ENCODE data around the gene KCNN3.
"Not testable (repeated sequence)": the region's sequence is repeated elsewhere in the genome, so short reads cannot be mapped to it uniquely, and the experiment has no call there.

KCNN3 gene

GRCh38 chr1:154870115-154870571 lies at the start of gene KCNN3:
KCNN3 (minus strand) TSS chr1:154870281; CDS start chr1:154869964, 317 bp downstream.
- no peak for TF ChIP-seq CTCF (IDR thresholded peaks at IDR 0.05; ENCODE audit: insufficient read depth, low read depth, low read length, missing control alignments)
- H3K4me3 ChIP-seq (ENCODE audit: low read length), result no peak within 1 kb of the TSS
- peak; percentile 90 for DNase-seq (ENCODE audit: low read depth)

- DNase-seq (ENCODE audit: low read depth), result no peak
- TF ChIP-seq CTCF (IDR thresholded peaks at IDR 0.05; ENCODE audit: insufficient read depth, low read depth, low read length, missing control alignments), result no peak
- no peak overlapping the region for H3K4me3 ChIP-seq (ENCODE audit: low read length)
These were observed 43.2 kb upstream of the KCNN3 start for GRCh38 chr1:154913273-154913672.

- H3K4me3 ChIP-seq (ENCODE audit: low read length), result no peak overlapping the region
- DNase-seq (ENCODE audit: low read depth), result no peak
- no peak for TF ChIP-seq CTCF (IDR thresholded peaks at IDR 0.05; ENCODE audit: insufficient read depth, low read depth, low read length, missing control alignments)
These were observed 42.7 kb upstream of the KCNN3 start for GRCh38 chr1:154912755-154913154.

- no peak overlapping the region for H3K4me3 ChIP-seq (ENCODE audit: low read length)
- no peak for DNase-seq (ENCODE audit: low read depth)
- no peak for TF ChIP-seq CTCF (IDR thresholded peaks at IDR 0.05; ENCODE audit: insufficient read depth, low read depth, low read length, missing control alignments)
These were observed 41.8 kb upstream of the KCNN3 start for GRCh38 chr1:154911691-154912550.

GRCh38 chr1:154910851-154911250 lies 40.8 kb upstream of the KCNN3 start:
- TF ChIP-seq CTCF (IDR thresholded peaks at IDR 0.05; ENCODE audit: insufficient read depth, low read depth, low read length, missing control alignments), result no peak
- no peak overlapping the region for H3K4me3 ChIP-seq (ENCODE audit: low read length)
- peak; percentile 62 for DNase-seq (ENCODE audit: low read depth)

- no peak for DNase-seq (ENCODE audit: low read depth)
- no peak for TF ChIP-seq CTCF (IDR thresholded peaks at IDR 0.05; ENCODE audit: insufficient read depth, low read depth, low read length, missing control alignments)
- H3K4me3 ChIP-seq (ENCODE audit: low read length), result no peak overlapping the region
These were observed 38.9 kb upstream of the KCNN3 start for GRCh38 chr1:154908937-154909336.

GRCh38 chr1:154908129-154908528 lies 38.0 kb upstream of the KCNN3 start:
- not testable (repeated sequence) for DNase-seq (ENCODE audit: low read depth)

More at GRCh38 chr1:154908129-154908528, 38.0 kb upstream of the KCNN3 start:
- not testable (repeated sequence) for H3K4me3 ChIP-seq (ENCODE audit: low read length)
